GM21390 (cell line): ENCODE data around the gene CLCF1.

Experiments used
- ATAC-seq: cut with Tn5 transposase; IDR thresholded peaks from one replicate; pipeline ENCODE4 v1.9.1; 2021; ENCODE audit not compliant: unreplicated experiment

The CLCF1 gene

GRCh38 chr11:67376063-67376820 lies 2.8 kb upstream of the CLCF1 start:
- no peak for ATAC-seq

GRCh38 chr11:67375320-67376055 lies 2.1 kb upstream of the CLCF1 start:
- no peak for ATAC-seq

GRCh38 chr11:67374571-67375281 lies 1.3 kb upstream of the CLCF1 start:
- ATAC-seq = no peak

- ATAC-seq = no peak
These were observed 511 bp upstream of the CLCF1 start for GRCh38 chr11:67373648-67374570.

- ATAC-seq = no peak
These were observed 941 bp downstream of the CLCF1 start for GRCh38 chr11:67372321-67372992.

- ATAC-seq = no peak
These were observed 1.5 kb downstream of the CLCF1 start for GRCh38 chr11:67371911-67372320.

- ATAC-seq = no peak
These were observed 2.0 kb downstream of the CLCF1 start for GRCh38 chr11:67371189-67371910.

- ATAC-seq = no peak
These were observed 2.9 kb downstream of the CLCF1 start for GRCh38 chr11:67370351-67371076.

- ATAC-seq = no peak
These were observed 3.6 kb downstream of the CLCF1 start for GRCh38 chr11:67369801-67370284.

- ATAC-seq = no peak
These were observed 4.1 kb downstream of the CLCF1 start for GRCh38 chr11:67369275-67369674.

GRCh38 chr11:67368621-67369020 lies 4.8 kb downstream of the CLCF1 start:
- no peak for ATAC-seq

- ATAC-seq = no peak
These were observed 5.6 kb downstream of the CLCF1 start for GRCh38 chr11:67367761-67368227.

- ATAC-seq = no peak
These were observed 6.2 kb downstream of the CLCF1 start for GRCh38 chr11:67366961-67367760.

- ATAC-seq = no peak
These were observed 6.9 kb downstream of the CLCF1 start for GRCh38 chr11:67366546-67366945.

GRCh38 chr11:67365736-67366444 lies 7.5 kb downstream of the CLCF1 start:
- no peak for ATAC-seq

GRCh38 chr11:67364783-67365722 lies 8.3 kb downstream of the CLCF1 start:
- no peak for ATAC-seq
